ENCODE data around the gene WAPL. TPM values are rescaled to one million over a fixed set of nuclear protein-coding genes. Genes with fewer than 3 reads are reported as not detected.

Gene WAPL
- total and polyA plus RNA-seq, 2 of the 13 experiments (the other 11 are each of a cell fraction or from before 2014, with no cell fraction given): 13.2 to 43.5 TPM

GRCh38 chr10:86521678-86522509 lies at the start of gene WAPL (continued):
- TF ChIP-seq ZNF800 (CRISPR knock-in tag; IDR thresholded peaks at IDR 0.05) (peak; percentile 38; the same call in 1 of the 2 replicates), HNF4A (CRISPR knock-in tag; IDR thresholded peaks at IDR 0.05) (no peak), KMT2B (CRISPR knock-in tag; IDR thresholded peaks at IDR 0.05) (peak; percentile 25), ZBTB20 (CRISPR knock-in tag; IDR thresholded peaks at IDR 0.05; ENCODE audit: borderline replicate concordance, low read depth) (no peak), ZNF143 (CRISPR knock-in tag; IDR thresholded peaks at IDR 0.05) (peak; percentile 94), ZBTB49 (CRISPR knock-in tag; IDR thresholded peaks at IDR 0.05; ENCODE audit: borderline replicate concordance) (no peak), ZNF691 (CRISPR knock-in tag; IDR thresholded peaks at IDR 0.05; ENCODE audit: borderline replicate concordance, low read depth) (no peak), TP53 (CRISPR knock-in tag; conservative IDR thresholded peaks at IDR 0.05) (peak; percentile 68; the same call in 1 of the 2 replicates), BRD4 (CRISPR knock-in tag; IDR thresholded peaks at IDR 0.05) (peak; percentile 60; the same call in 1 of the 2 replicates), ZNF577 (CRISPR knock-in tag; IDR thresholded peaks at IDR 0.05; ENCODE audit: borderline replicate concordance, low read depth) (no peak), ZNF678 (CRISPR knock-in tag; IDR thresholded peaks at IDR 0.05) (0 out of 2 replicates have a peak, but pooled peaks have one; percentile 36), ZKSCAN8 (CRISPR knock-in tag; IDR thresholded peaks at IDR 0.05; ENCODE audit: borderline replicate concordance) (no peak), RBM39 (IDR thresholded peaks at IDR 0.05; ENCODE audit: low read depth, low read length, poor library complexity, severe bottlenecking) (peak; percentile 77), ZNF136 (CRISPR knock-in tag; IDR thresholded peaks at IDR 0.05; ENCODE audit: low read depth) (no peak), ZNF7 (CRISPR knock-in tag; IDR thresholded peaks at IDR 0.05) (0 out of 2 replicates have a peak, but pooled peaks have one; percentile 6), SOX13 (IDR thresholded peaks at IDR 0.05) (no peak), SOX13 (CRISPR knock-in tag; conservative IDR thresholded peaks at IDR 0.05 in 1 of 2, IDR thresholded peaks at IDR 0.05 in 1 of 2) (no peak), KDM6A (CRISPR knock-in tag; IDR thresholded peaks at IDR 0.05; ENCODE audit: low read depth) (no peak)
